OCI-LY1 (cell line): Measurements from ENCODE around the gene MUL1.
A peak's percentile ranks its signal among the peaks of the same experiment; 100 is the strongest.

ENCODE experiments used
- H2AFZ ChIP-seq: fragments of 200-600 bp; sonication (generic), shearing (Covaris generic); 2 replicates; pipeline ENCODE4 v1.6.0; 2014; ENCODE audit warnings: antibody characterized with exemption, mild to moderate bottlenecking, low read length
- H3F3A ChIP-seq: fragments of 200-600 bp; sonication (generic), shearing (Covaris generic); 2 replicates; pipeline ENCODE4 v1.6.0; 2014; ENCODE audit warnings: mild to moderate bottlenecking, antibody characterized with exemption, low read length, moderate library complexity; ENCODE audit not compliant: insufficient read depth
- H3K27ac ChIP-seq: fragments of 200-600 bp; sonication (generic); 2 replicates; pipeline ENCODE4 v1.5.1; 2014; ENCODE audit warnings: low read length, mixed run types, mild to moderate bottlenecking, low read depth; ENCODE audit not compliant: poor library complexity, severe bottlenecking
- H3K27me3 ChIP-seq: fragments of 200-600 bp; sonication (generic); 2 replicates; pipeline ENCODE4 v1.6.0; 2014; ENCODE audit warnings: antibody characterized with exemption, mild to moderate bottlenecking, low read length, moderate library complexity; ENCODE audit not compliant: insufficient read depth
- H3K36me3 ChIP-seq: fragments of 200-600 bp; sonication (generic); 2 replicates; pipeline ENCODE4 v1.6.1; 2014; ENCODE audit warnings: mild to moderate bottlenecking, antibody characterized with exemption, low read length, moderate library complexity, mixed read lengths; ENCODE audit not compliant: insufficient read depth
- H3K4me1 ChIP-seq: fragments of 200-600 bp; sonication (generic); 2 replicates; pipeline ENCODE4 v1.5.1; 2014; ENCODE audit warnings: mild to moderate bottlenecking, low read length, moderate library complexity; ENCODE audit not compliant: insufficient read depth, severe bottlenecking
- H3K4me2 ChIP-seq: fragments of 200-600 bp; sonication (generic), shearing (Covaris generic); 2 replicates; pipeline ENCODE4 v1.6.1; 2014; ENCODE audit warnings: low read length
- H3K4me3 ChIP-seq: fragments of 200-600 bp; sonication (generic); 2 replicates; pipeline ENCODE4 v1.5.1; 2014; ENCODE audit warnings: low read length, low read depth, mild to moderate bottlenecking, mixed read lengths; ENCODE audit not compliant: poor library complexity, severe bottlenecking
- H3K79me2 ChIP-seq: fragments of 200-600 bp; shearing (Covaris generic); 2 replicates; pipeline ENCODE4 v1.6.1; 2016; ENCODE audit warnings: mixed run types, low read length, mixed read lengths; ENCODE audit not compliant: insufficient read depth
- H3K9ac ChIP-seq: fragments of 200-600 bp; sonication (generic), shearing (Covaris generic); 2 replicates; pipeline ENCODE4 v1.6.1; 2014; ENCODE audit warnings: mild to moderate bottlenecking, low read length, mixed read lengths
- H3K9me2 ChIP-seq: fragments of 200-600 bp; sonication (generic), shearing (Covaris generic); 2 replicates; pipeline ENCODE4 v1.6.1; 2014; ENCODE audit warnings: low read depth, mild to moderate bottlenecking, low read length, mixed read lengths
- H3K9me3 ChIP-seq: fragments of 200-600 bp; shearing (Covaris generic); 2 replicates; pipeline ENCODE4 v1.6.1; 2014; ENCODE audit warnings: low read length, mixed read lengths
- H4K20me1 ChIP-seq: fragments of 200-600 bp; sonication (generic), shearing (Covaris generic); 2 replicates; pipeline ENCODE4 v1.6.0; 2016; ENCODE audit warnings: mild to moderate bottlenecking, low read length; ENCODE audit not compliant: insufficient read depth
- EZH2 ChIP-seq: fragments of 200-600 bp; sonication (generic), shearing (Covaris generic); IDR thresholded peaks from 2 replicates; pipeline ENCODE4 v1.8.0; 2017; ENCODE audit warnings: borderline replicate concordance, mixed run types, mild to moderate bottlenecking, antibody characterized with exemption, low read length, moderate library complexity, mixed read lengths
- TF ChIP-seq, protein P1 (sequence below): fragments of 200-600 bp; sonication (generic), shearing (Covaris generic); IDR thresholded peaks from 2 replicates; pipeline ENCODE4 v1.5.1; 2017; ENCODE audit warnings: mild to moderate bottlenecking, antibody characterized with exemption, low read length, moderate library complexity, mixed read lengths

Gene MUL1

DNA sequence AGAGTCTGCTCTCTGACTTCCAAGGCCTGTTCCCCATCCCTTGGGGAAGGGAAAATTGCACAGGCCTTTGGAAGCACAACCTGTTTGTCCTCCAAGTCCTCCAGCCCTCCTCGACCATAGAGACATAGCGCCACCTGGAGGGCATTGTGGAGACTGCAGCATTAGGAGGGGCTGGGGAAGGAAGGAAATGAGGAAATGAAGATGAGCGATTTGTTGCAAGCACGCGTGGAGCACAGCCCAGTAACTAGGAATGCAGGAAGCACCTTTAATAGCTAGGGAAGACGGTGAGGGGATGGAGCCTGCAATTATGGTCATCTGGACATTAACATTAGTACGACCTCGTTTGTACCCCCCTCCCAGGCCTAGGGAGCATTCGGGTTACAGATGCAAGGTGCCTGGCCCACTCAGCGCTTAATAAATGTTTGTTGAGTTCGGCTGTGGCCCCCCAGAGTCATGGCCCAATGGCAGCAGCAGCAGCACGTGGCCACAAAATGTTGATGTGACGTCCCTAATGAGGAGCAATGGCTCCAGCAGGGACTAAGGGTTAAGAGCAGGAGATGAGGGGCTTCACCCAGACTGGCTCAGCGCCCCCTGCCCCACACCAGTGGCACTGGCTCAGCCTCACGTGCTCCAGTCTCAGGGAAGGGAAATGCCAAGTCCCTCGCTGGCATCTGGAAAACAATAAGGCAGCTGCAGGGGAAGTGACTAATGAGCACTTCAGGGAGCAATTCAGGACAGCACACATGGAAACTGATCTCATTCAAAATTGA lies 13.9 kb downstream of the MUL1 start:
- H4K20me1 ChIP-seq = no peaks in the 10 kb centered on the region
- H3K9me2 ChIP-seq = no peaks in the 10 kb centered on the region
- no peaks in the 10 kb centered on the region for H3F3A ChIP-seq
- peak overlapping the region; percentile 57 for H3K4me2 ChIP-seq
- peak overlapping the region; percentile 23; the same call in 1 of the 2 replicates for H3K9ac ChIP-seq
- H3K27ac ChIP-seq = no peak overlapping the region
- no peaks in the 10 kb centered on the region for H3K9me3 ChIP-seq
- H3K36me3 ChIP-seq = peaks cover 17% of the 10 kb centered on the region
- H2AFZ ChIP-seq = 0 out of 2 replicates have a peak overlapping the region, but pooled peaks have one; percentile 83
- peak overlapping the region; percentile 28 for H3K4me3 ChIP-seq
- H3K27me3 ChIP-seq = 0 out of 2 replicates have a peak, but pooled peaks cover 6% of the 10 kb centered on the region
- peaks cover 10% of the 10 kb centered on the region for H3K4me1 ChIP-seq
- TF ChIP-seq, protein P1, sequence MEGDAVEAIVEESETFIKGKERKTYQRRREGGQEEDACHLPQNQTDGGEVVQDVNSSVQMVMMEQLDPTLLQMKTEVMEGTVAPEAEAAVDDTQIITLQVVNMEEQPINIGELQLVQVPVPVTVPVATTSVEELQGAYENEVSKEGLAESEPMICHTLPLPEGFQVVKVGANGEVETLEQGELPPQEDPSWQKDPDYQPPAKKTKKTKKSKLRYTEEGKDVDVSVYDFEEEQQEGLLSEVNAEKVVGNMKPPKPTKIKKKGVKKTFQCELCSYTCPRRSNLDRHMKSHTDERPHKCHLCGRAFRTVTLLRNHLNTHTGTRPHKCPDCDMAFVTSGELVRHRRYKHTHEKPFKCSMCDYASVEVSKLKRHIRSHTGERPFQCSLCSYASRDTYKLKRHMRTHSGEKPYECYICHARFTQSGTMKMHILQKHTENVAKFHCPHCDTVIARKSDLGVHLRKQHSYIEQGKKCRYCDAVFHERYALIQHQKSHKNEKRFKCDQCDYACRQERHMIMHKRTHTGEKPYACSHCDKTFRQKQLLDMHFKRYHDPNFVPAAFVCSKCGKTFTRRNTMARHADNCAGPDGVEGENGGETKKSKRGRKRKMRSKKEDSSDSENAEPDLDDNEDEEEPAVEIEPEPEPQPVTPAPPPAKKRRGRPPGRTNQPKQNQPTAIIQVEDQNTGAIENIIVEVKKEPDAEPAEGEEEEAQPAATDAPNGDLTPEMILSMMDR = peak; percentile 97
- TF ChIP-seq EZH2 = no peak
- H3K79me2 ChIP-seq = no peaks in the 10 kb centered on the region

DNA sequence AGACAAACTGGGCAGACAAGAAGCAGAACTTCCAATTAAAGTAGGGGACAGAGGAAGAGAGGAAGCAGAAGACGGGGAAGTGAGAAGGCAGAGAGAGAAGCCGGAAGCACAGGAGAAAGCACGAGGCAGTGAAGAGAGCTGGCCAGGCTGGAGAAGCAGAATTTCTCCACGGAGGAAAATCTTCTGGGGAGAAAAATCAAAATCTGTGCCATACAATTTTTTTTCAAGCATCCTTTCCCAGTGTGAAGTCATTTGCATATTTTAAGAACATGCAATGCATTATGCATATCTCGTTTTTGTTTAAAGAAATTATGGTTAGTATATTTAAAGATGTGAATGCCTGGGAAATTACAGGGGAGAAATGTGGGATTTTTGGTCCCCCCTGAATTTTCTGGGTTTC lies 14.6 kb downstream of the MUL1 start:
- Histone ChIP-seq H3K36me3 (peaks cover 11% of the 10 kb centered on the region; the same call in 1 of the 2 replicates), H3K27me3 (0 out of 2 replicates have a peak, but pooled peaks cover 6% of the 10 kb centered on the region), H4K20me1 (no peaks in the 10 kb centered on the region), H3K79me2 (no peaks in the 10 kb centered on the region), H3F3A (no peaks in the 10 kb centered on the region), H3K9ac (no peak overlapping the region), H3K4me3 (no peak overlapping the region), H3K27ac (no peak overlapping the region), H2AFZ (no peak overlapping the region), H3K9me3 (no peaks in the 10 kb centered on the region), H3K4me1 (peaks cover 10% of the 10 kb centered on the region), H3K4me2 (no peak overlapping the region), H3K9me2 (no peaks in the 10 kb centered on the region)
- no peak for TF ChIP-seq EZH2

DNA sequence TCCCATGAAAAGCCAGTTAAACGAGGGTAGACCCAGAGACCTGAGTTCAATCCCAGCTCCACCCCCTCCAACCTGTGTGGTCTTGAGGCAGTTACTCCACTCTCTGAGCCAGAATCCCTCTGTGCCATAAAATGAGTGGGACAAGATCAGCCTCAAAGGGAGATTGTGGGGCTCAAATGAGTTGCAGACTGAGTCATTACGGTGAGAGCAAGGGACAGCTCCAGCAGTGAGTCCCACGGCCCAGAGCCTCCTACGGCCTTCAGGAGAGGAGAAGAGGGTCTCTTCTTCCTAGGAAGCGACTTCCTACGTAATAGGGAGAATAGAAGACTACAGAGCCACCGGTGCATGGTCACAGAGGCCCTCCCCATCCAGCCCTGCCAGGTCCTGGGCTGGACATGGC lies 15.2 kb downstream of the MUL1 start:
- Histone ChIP-seq H3F3A (no peaks in the 10 kb centered on the region), H3K9me3 (no peaks in the 10 kb centered on the region), H3K4me2 (no peak overlapping the region), H3K9ac (no peak overlapping the region), H2AFZ (no peak overlapping the region), H4K20me1 (no peaks in the 10 kb centered on the region), H3K79me2 (no peaks in the 10 kb centered on the region), H3K4me3 (no peak overlapping the region), H3K9me2 (no peaks in the 10 kb centered on the region), H3K4me1 (peaks cover 10% of the 10 kb centered on the region), H3K27ac (no peak overlapping the region), H3K27me3 (0 out of 2 replicates have a peak, but pooled peaks cover 6% of the 10 kb centered on the region), H3K36me3 (peaks cover 6% of the 10 kb centered on the region; the same call in 1 of the 2 replicates)
- no peak for TF ChIP-seq EZH2
- TF ChIP-seq, protein P1 = no peak

DNA sequence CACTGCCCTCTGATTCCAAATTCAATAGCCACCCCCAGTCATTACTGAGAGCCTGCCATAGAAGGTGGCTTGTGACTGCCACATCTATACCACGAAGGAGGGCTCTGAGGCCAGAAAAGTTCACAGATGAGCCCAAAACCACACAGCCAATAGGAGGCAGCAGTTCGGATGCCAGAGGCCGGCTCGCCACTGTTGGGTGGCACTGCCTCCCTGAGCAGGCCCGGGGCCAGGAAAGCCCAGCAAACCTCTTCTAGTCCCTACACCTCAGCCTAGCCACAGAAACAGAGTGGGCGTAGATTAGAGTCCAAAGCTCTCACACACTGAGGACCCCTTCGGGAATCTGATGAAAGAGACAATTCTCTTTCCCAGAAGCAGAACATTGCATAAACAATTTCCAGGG lies 16.1 kb downstream of the MUL1 start:
- Histone ChIP-seq H3K27ac (no peak overlapping the region), H3K79me2 (no peaks in the 10 kb centered on the region)
- TF ChIP-seq, protein P1 = no peak
- no peak for TF ChIP-seq EZH2

More for the DNA sequence above, 16.1 kb downstream of the MUL1 start:
- no peaks in the 10 kb centered on the region for H3K36me3 ChIP-seq
- no peak overlapping the region for H2AFZ ChIP-seq
- H3K4me3 ChIP-seq = no peak overlapping the region
- H3K9me3 ChIP-seq = no peaks in the 10 kb centered on the region
- H3K9me2 ChIP-seq = no peaks in the 10 kb centered on the region
- H3K9ac ChIP-seq = no peak overlapping the region
- peaks cover 10% of the 10 kb centered on the region for H3K4me1 ChIP-seq
- no peaks in the 10 kb centered on the region for H3F3A ChIP-seq
- no peak overlapping the region for H3K4me2 ChIP-seq
- no peaks in the 10 kb centered on the region for H4K20me1 ChIP-seq
- H3K27me3 ChIP-seq = 0 out of 2 replicates have a peak, but pooled peaks cover 6% of the 10 kb centered on the region
